HFFc6 (cell line): ENCODE measurements around the gene RHOBTB3. TPM values are rescaled to one million over a fixed set of nuclear protein-coding genes. Genes with fewer than 3 reads are reported as not detected.
"Not testable (repeated sequence)": the region's sequence is repeated elsewhere in the genome, so short reads cannot be mapped to it uniquely, and the experiment has no call there.

Experiments
- DNase-seq: peaks from one replicate; pipeline ENCODE4 v3.0.0-alpha.2; 2018
- H3K27ac Mint-ChIP-seq: 2 replicates; pipeline ENCODE4 v1.8.0; 2020; ENCODE audit warnings: mild to moderate bottlenecking, mixed read lengths
- H3K27me3 Mint-ChIP-seq: 2 replicates; pipeline ENCODE4 v1.8.0; 2021; ENCODE audit warnings: mild to moderate bottlenecking, moderate library complexity, mixed read lengths; ENCODE audit not compliant: insufficient read depth
- H3K36me3 Mint-ChIP-seq: 2 replicates; pipeline ENCODE4 v1.8.0; 2021; ENCODE audit warnings: low read depth, mixed read lengths
- H3K4me1 Mint-ChIP-seq: 2 replicates; pipeline ENCODE4 v1.8.0; 2020; ENCODE audit warnings: low read depth, mixed read lengths
- H3K4me3 Mint-ChIP-seq: 2 replicates; pipeline ENCODE4 v1.8.0; 2020; ENCODE audit warnings: mild to moderate bottlenecking, moderate library complexity, mixed read lengths
- H3K9me3 Mint-ChIP-seq: 2 replicates; pipeline ENCODE4 v1.8.0; 2020; ENCODE audit warnings: mild to moderate bottlenecking, mixed read lengths
- CTCF ChIP-seq: fragments of 200-600 bp; sonication (generic); IDR thresholded peaks from 2 replicates; pipeline ENCODE4 v1.5.0; 2021; ENCODE audit warnings: antibody characterized with exemption, mild to moderate bottlenecking
- total RNA-seq, 6 experiments: library from RNA; stranded (reverse); fragmentation: NEBNext Ultra II Directional; extraction: Animal tissue kit (Norgen Biotek cat#: 25700); gene quantifications; 2 replicates in 1 of 6; 3 replicates in 5 of 6; pipeline ENCODE4 v1.2.3, GENCODE V29; 2021

The RHOBTB3 gene
- total RNA-seq, 6 experiments from 2014 or later = 110 to 184 (median 160) TPM

- Mint-ChIP-seq H3K9me3 (no peaks in the 10 kb centered on the region), H3K27ac (peak overlapping the region; percentile 83), H3K4me3 (peak overlapping the region; percentile 30), H3K4me1 (peaks cover 75% of the 10 kb centered on the region), H3K36me3 (peaks cover 32% of the 10 kb centered on the region), H3K27me3 (peaks cover 3% of the 10 kb centered on the region; the same call in 1 of the 2 replicates)
- no peak for TF ChIP-seq CTCF
- peak; percentile 64 for DNase-seq
These were observed 80.9 kb downstream of the RHOBTB3 start for GRCh38 chr5:95812074-95812471.

- not testable (repeated sequence) for H3K27ac Mint-ChIP-seq, DNase-seq, H3K9me3 Mint-ChIP-seq, H3K4me3 Mint-ChIP-seq, H3K27me3 Mint-ChIP-seq
- Mint-ChIP-seq H3K4me1 (peaks cover 83% of the 10 kb centered on the region), H3K36me3 (peaks cover 32% of the 10 kb centered on the region)
These were observed 81.9 kb downstream of the RHOBTB3 start for GRCh38 chr5:95813035-95813434.

GRCh38 chr5:95815155-95815729, 84.1 kb downstream of the RHOBTB3 start:
- Mint-ChIP-seq H3K27ac (no peak overlapping the region), H3K27me3 (peaks cover 3% of the 10 kb centered on the region; the same call in 1 of the 2 replicates), H3K36me3 (peaks cover 42% of the 10 kb centered on the region), H3K4me1 (peaks cover 76% of the 10 kb centered on the region), H3K4me3 (no peak overlapping the region), H3K9me3 (no peaks in the 10 kb centered on the region)
- no peak for DNase-seq
- no peak for TF ChIP-seq CTCF

GRCh38 chr5:95816341-95816740, 85.2 kb downstream of the RHOBTB3 start:
- DNase-seq = no peak
- Mint-ChIP-seq H3K27ac (peak overlapping the region; percentile 7; the same call in 1 of the 2 replicates), H3K27me3 (peaks cover 3% of the 10 kb centered on the region; the same call in 1 of the 2 replicates), H3K4me1 (peaks cover 71% of the 10 kb centered on the region), H3K36me3 (peaks cover 45% of the 10 kb centered on the region), H3K9me3 (no peaks in the 10 kb centered on the region), H3K4me3 (no peak overlapping the region)
- TF ChIP-seq CTCF = no peak

- Mint-ChIP-seq H3K27ac (peak overlapping the region; percentile 80; the same call in 1 of the 2 replicates), H3K36me3 (peaks cover 50% of the 10 kb centered on the region), H3K4me3 (no peak overlapping the region), H3K9me3 (no peaks in the 10 kb centered on the region), H3K4me1 (peaks cover 69% of the 10 kb centered on the region), H3K27me3 (0 out of 2 replicates have a peak, but pooled peaks cover under 1% of the 10 kb centered on the region)
- DNase-seq = no peak
- no peak for TF ChIP-seq CTCF
These were observed 85.6 kb downstream of the RHOBTB3 start for GRCh38 chr5:95816776-95817175.

- Mint-ChIP-seq H3K27ac (peak overlapping the region; percentile 80), H3K4me3 (peak overlapping the region; percentile 96), H3K36me3 (peaks cover 50% of the 10 kb centered on the region), H3K4me1 (peaks cover 62% of the 10 kb centered on the region), H3K27me3 (no peaks in the 10 kb centered on the region), H3K9me3 (no peaks in the 10 kb centered on the region)
- TF ChIP-seq CTCF = no peak
- peak; percentile 80 for DNase-seq
These were observed 86.3 kb downstream of the RHOBTB3 start for GRCh38 chr5:95817430-95817829.
